Neural crest cell (in vitro differentiated cells): ENCODE data around the gene ERBIN. TPM values are rescaled to one million over a fixed set of nuclear protein-coding genes. Genes with fewer than 3 reads are reported as not detected.
"Not testable (repeated sequence)": the region's sequence is repeated elsewhere in the genome, so short reads cannot be mapped to it uniquely, and the experiment has no call there.

Experiments used
- DNase-seq: peaks from one replicate; pipeline ENCODE4 v3.0.0; 2021; ENCODE audit warnings: low read depth, mixed read lengths, low spot score
- H3K27ac Mint-ChIP-seq: one replicate; pipeline ENCODE4 v1.8.0; 2021; ENCODE audit warnings: mild to moderate bottlenecking, mixed read lengths; ENCODE audit not compliant: unreplicated experiment
- H3K27me3 Mint-ChIP-seq: 2 replicates; pipeline ENCODE4 v1.8.0; 2021; ENCODE audit warnings: low read depth, mild to moderate bottlenecking, mixed read lengths
- H3K36me3 Mint-ChIP-seq: 2 replicates; pipeline ENCODE4 v1.8.0; 2021; ENCODE audit warnings: low read depth, mild to moderate bottlenecking, mixed read lengths
- H3K4me1 Mint-ChIP-seq: 2 replicates; pipeline ENCODE4 v1.8.0; 2021; ENCODE audit warnings: mixed read lengths
- H3K4me3 Mint-ChIP-seq: one replicate; pipeline ENCODE4 v1.8.0; 2021; ENCODE audit warnings: mild to moderate bottlenecking, mixed read lengths
- H3K9me3 Mint-ChIP-seq: 2 replicates; pipeline ENCODE4 v1.8.0; 2021; ENCODE audit warnings: mixed read lengths
- total RNA-seq: library from RNA; stranded (reverse); gene quantifications from 2 replicates; pipeline ENCODE4 v1.2.1, GENCODE V29; 2021
- TF ChIP-seq, protein P1 (sequence below): fragments of 200-600 bp; sonication (generic); conservative IDR thresholded peaks from 2 replicates; pipeline ENCODE4 v1.5.0; 2021; ENCODE audit warnings: antibody characterized with exemption, mild to moderate bottlenecking

ERBIN gene
- total RNA-seq, 1 donor from 2014 or later, result 52.2 TPM

DNA sequence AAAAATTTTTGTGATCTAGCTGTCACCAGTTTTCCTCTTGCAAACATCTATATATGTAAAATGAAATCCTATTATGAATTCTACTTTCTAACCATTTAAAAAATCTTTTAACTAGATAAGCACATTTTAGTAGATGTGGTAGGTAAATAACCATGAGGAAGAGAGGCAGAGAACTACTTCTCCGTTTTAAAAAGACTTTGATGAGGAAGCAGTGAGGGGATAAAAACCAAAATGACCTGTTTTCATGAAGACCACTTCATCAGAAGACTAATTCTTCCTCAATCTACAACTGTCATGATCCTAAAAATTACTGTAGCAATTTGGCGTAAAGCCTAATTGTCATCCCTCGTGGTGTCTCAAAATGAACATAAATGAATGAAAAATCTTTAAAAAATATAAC lies 15.7 kb upstream of the ERBIN start:
- Mint-ChIP-seq H3K27ac (no peak overlapping the region), H3K9me3 (no peaks in the 10 kb centered on the region), H3K4me3 (no peak overlapping the region), H3K4me1 (peaks cover 9% of the 10 kb centered on the region), H3K36me3 (no peaks in the 10 kb centered on the region), H3K27me3 (no peaks in the 10 kb centered on the region)
- DNase-seq, result no peak
- TF ChIP-seq, protein P1, sequence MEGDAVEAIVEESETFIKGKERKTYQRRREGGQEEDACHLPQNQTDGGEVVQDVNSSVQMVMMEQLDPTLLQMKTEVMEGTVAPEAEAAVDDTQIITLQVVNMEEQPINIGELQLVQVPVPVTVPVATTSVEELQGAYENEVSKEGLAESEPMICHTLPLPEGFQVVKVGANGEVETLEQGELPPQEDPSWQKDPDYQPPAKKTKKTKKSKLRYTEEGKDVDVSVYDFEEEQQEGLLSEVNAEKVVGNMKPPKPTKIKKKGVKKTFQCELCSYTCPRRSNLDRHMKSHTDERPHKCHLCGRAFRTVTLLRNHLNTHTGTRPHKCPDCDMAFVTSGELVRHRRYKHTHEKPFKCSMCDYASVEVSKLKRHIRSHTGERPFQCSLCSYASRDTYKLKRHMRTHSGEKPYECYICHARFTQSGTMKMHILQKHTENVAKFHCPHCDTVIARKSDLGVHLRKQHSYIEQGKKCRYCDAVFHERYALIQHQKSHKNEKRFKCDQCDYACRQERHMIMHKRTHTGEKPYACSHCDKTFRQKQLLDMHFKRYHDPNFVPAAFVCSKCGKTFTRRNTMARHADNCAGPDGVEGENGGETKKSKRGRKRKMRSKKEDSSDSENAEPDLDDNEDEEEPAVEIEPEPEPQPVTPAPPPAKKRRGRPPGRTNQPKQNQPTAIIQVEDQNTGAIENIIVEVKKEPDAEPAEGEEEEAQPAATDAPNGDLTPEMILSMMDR, result no peak

GRCh38 chr5:65912311-65912710 lies 14.1 kb upstream of the ERBIN start:
- no peak overlapping the region for H3K4me3 Mint-ChIP-seq
- H3K36me3 Mint-ChIP-seq, result no peaks in the 10 kb centered on the region
- H3K27me3 Mint-ChIP-seq, result no peaks in the 10 kb centered on the region

GRCh38 chr5:65913519-65913918 lies 12.9 kb upstream of the ERBIN start:
- TF ChIP-seq, protein P1, result no peak
- DNase-seq, result no peak
- H3K4me3 Mint-ChIP-seq, result no peak overlapping the region
- no peak overlapping the region for H3K27ac Mint-ChIP-seq
- H3K27me3 Mint-ChIP-seq, result no peaks in the 10 kb centered on the region
- H3K36me3 Mint-ChIP-seq, result no peaks in the 10 kb centered on the region
- H3K4me1 Mint-ChIP-seq, result peaks cover 9% of the 10 kb centered on the region
- no peaks in the 10 kb centered on the region for H3K9me3 Mint-ChIP-seq

More at GRCh38 chr5:65912311-65912710, 14.1 kb upstream of the ERBIN start:
- no peaks in the 10 kb centered on the region for H3K9me3 Mint-ChIP-seq
- DNase-seq, result no peak
- H3K27ac Mint-ChIP-seq, result no peak overlapping the region
- peaks cover 9% of the 10 kb centered on the region for H3K4me1 Mint-ChIP-seq
- TF ChIP-seq, protein P1, result no peak

- TF ChIP-seq, protein P1, result no peak
- Mint-ChIP-seq H3K27me3 (no peaks in the 10 kb centered on the region), H3K36me3 (no peaks in the 10 kb centered on the region), H3K4me1 (peaks cover 9% of the 10 kb centered on the region), H3K27ac (no peak overlapping the region), H3K4me3 (no peak overlapping the region), H3K9me3 (no peaks in the 10 kb centered on the region)
- no peak for DNase-seq
Observed at GRCh38 chr5:65914641-65915196, 11.7 kb upstream of the ERBIN start.

GRCh38 chr5:65915661-65916060 lies 10.7 kb upstream of the ERBIN start:
- not testable (repeated sequence) for H3K27ac Mint-ChIP-seq, H3K27me3 Mint-ChIP-seq, H3K9me3 Mint-ChIP-seq

DNA sequence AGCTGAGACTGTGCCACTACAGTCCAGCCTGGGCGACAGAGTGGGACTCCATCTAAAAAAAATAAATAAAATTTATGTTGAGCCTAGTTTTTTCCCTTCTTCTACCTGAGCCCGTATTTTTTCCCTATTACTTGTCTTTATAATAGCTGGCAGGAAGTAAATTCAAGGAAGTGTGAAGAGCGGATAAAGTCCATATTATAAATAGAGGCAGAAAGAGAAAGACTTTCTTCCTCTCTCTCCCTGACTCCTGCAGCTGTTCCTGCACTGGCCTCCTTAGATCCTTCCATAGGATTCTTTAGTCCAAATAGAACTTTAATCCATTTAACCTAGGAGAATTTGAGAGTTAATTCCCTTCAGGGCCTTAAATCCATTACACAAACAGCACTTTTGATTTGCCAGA lies 10.3 kb upstream of the ERBIN start:
- Mint-ChIP-seq H3K36me3 (no peaks in the 10 kb centered on the region), H3K27me3 (no peaks in the 10 kb centered on the region), H3K9me3 (no peaks in the 10 kb centered on the region), H3K4me1 (peaks cover 9% of the 10 kb centered on the region), H3K27ac (no peak overlapping the region), H3K4me3 (no peak overlapping the region)
- no peak for DNase-seq
- TF ChIP-seq, protein P1, result no peak

More at GRCh38 chr5:65915661-65916060, 10.7 kb upstream of the ERBIN start:
- not testable (repeated sequence) for H3K4me3 Mint-ChIP-seq, H3K36me3 Mint-ChIP-seq, DNase-seq, H3K4me1 Mint-ChIP-seq
